A549 (cell line): ENCODE measurements around the gene ECI1. TPM values are rescaled to one million over a fixed set of nuclear protein-coding genes. Genes with fewer than 3 reads are reported as not detected.

Source experiments
- ATAC-seq, 2 experiments: fragments of 200-7000 bp in 1 of 2; fragments of >200 bp in 1 of 2; cut with Nextera tagmentation in 1 of 2; cut with Tn5 transposase in 1 of 2; 3 replicates each; pipeline versions ENCODE4 v1.8.0 to v1.9.1; 2018 to 2020; ENCODE audit warnings: mild to moderate bottlenecking in 1 of 2, moderate library complexity in 1 of 2
- CTCF ChIA-PET: fragments of 300-600 bp; sonication (Branson Sonifier 250); formaldehyde crosslinking; extraction: SDS; loops from one replicate; lab custom pipeline; 2021; ENCODE audit warnings: antibody characterized with exemption, inconsistent platforms; lab: Yijun Ruan, JAX
- POLR2A ChIA-PET: fragments of 350-600 bp; formaldehyde crosslinking; extraction: SDS; loops from one replicate; lab custom pipeline; 2021; ENCODE audit warnings: antibody characterized with exemption, inconsistent platforms; lab: Yijun Ruan, JAX
- DNase-seq, 2 experiments: peaks; one replicate each; pipeline versions ENCODE4 v3.0.0 to v3.0.0-alpha.2; 2011 to 2016; ENCODE audit warnings: low read depth in 1 of 2, low spot score in 1 of 2
- FAIRE-seq: peaks from 2 replicates; lab custom pipeline; 2011; peaks lifted over from hg19 to GRCh38; lab: Jason Lieb, UNC
- H3K27ac ChIP-seq, 2 experiments: fragments of >200 bp; sonication (Bioruptor Twin); formaldehyde crosslinking; 3 replicates each; pipeline ENCODE4 v1.5.1; 2016 to 2017
- H3K4me1 ChIP-seq: fragments of >200 bp; sonication (Bioruptor Twin); formaldehyde crosslinking; 3 replicates; pipeline ENCODE4 v1.6.1; 2016
- H3K4me2 ChIP-seq: fragments of >200 bp; sonication (Bioruptor Twin); formaldehyde crosslinking; 3 replicates; pipeline ENCODE4 v1.6.1; 2016
- H3K4me3 ChIP-seq: fragments of >200 bp; sonication (Bioruptor Twin); formaldehyde crosslinking; 3 replicates; pipeline ENCODE4 v1.5.1; 2016
- H3K9me3 ChIP-seq: fragments of >200 bp; sonication (Bioruptor Twin); formaldehyde crosslinking; 3 replicates; pipeline ENCODE4 v1.6.1; 2016
- BHLHE40 ChIP-seq: IDR thresholded peaks from 2 replicates; pipeline ENCODE4 v1.6.1; 2012; ENCODE audit warnings: low read depth, low read length, inconsistent platforms
- CHD4 ChIP-seq: fragments of 200-600 bp; sonication (generic); IDR thresholded peaks from 2 replicates; pipeline ENCODE4 v1.6.1; 2016; ENCODE audit warnings: antibody characterized with exemption, mild to moderate bottlenecking, borderline replicate concordance
- FOSL2 ChIP-seq, 2 experiments: fragments of 450-650 bp in 1 of 2; fragments of >200 bp in 1 of 2; sonication (Bioruptor Twin) in 1 of 2; formaldehyde crosslinking; IDR thresholded peaks; 2 replicates each; pipeline versions ENCODE4 v1.5.0 to v1.6.1; 2016 to 2020; ENCODE audit warnings: mild to moderate bottlenecking in 1 of 2, moderate library complexity in 1 of 2
- HES2 ChIP-seq: fragments of >200 bp; sonication (Bioruptor Twin); formaldehyde crosslinking; IDR thresholded peaks from 2 replicates; pipeline ENCODE4 v1.6.1; 2016
- HOXB5 ChIP-seq: fragments of 250-450 bp; sonication (Bioruptor Pico); IDR thresholded peaks from 2 replicates; pipeline ENCODE4 v1.5.0; 2020; ENCODE audit warnings: mild to moderate bottlenecking, moderate library complexity
- KDM5A ChIP-seq: fragments of 200-600 bp; sonication (generic); IDR thresholded peaks from 2 replicates; pipeline ENCODE4 v1.6.1; 2016; ENCODE audit warnings: antibody characterized with exemption, mild to moderate bottlenecking
- MAX ChIP-seq: IDR thresholded peaks from 2 replicates; pipeline ENCODE4 v1.6.1; 2012
- NPAS2 ChIP-seq: fragments of 250-450 bp; sonication (Bioruptor Pico); IDR thresholded peaks from 2 replicates; pipeline ENCODE4 v1.8.0; 2022; ENCODE audit warnings: mild to moderate bottlenecking, moderate library complexity, borderline replicate concordance
- NR3C1 ChIP-seq: fragments of >200 bp; sonication (Bioruptor Twin); formaldehyde crosslinking; IDR thresholded peaks from 3 replicates; pipeline ENCODE4 v1.6.1; 2017
- POLR2AphosphoS2 ChIP-seq: conservative IDR thresholded peaks from 2 replicates; pipeline ENCODE4 v1.6.1; 2012; ENCODE audit warnings: low read length, improper control_type of control experiment, inconsistent platforms
- RARB ChIP-seq: fragments of 250-450 bp; sonication (Bioruptor Pico); IDR thresholded peaks from 2 replicates; pipeline ENCODE4 v1.8.0; 2021; ENCODE audit warnings: mild to moderate bottlenecking, moderate library complexity
- REST ChIP-seq: fragments of 200-600 bp; sonication (generic); IDR thresholded peaks from 2 replicates; pipeline ENCODE4 v1.6.1; 2016; ENCODE audit warnings: antibody characterized with exemption, mild to moderate bottlenecking, moderate library complexity
- SMC3 ChIP-seq: fragments of >200 bp; sonication (Bioruptor Twin); formaldehyde crosslinking; IDR thresholded peaks from 3 replicates; pipeline ENCODE4 v1.6.1; 2018; ENCODE audit warnings: inconsistent platforms
- ZNF302 ChIP-seq: fragments of 250-450 bp; sonication (Bioruptor Pico); IDR thresholded peaks from 2 replicates; pipeline ENCODE4 v1.9.0; 2021; ENCODE audit warnings: inconsistent platforms, mild to moderate bottlenecking, moderate library complexity
- WGBS: methylation state at CpG from one replicate; pipeline ENCODE4 v1.1.6; 2017; ENCODE audit errors: missing lambda C conversion rate; 5-methylcytosine and 5-hydroxymethylcytosine counted together
- polyA plus RNA-seq, 4 experiments: library from polyadenylated mRNA; depleted of rRNA in 3 of 4; stranded (reverse); fragments of >200 nt; fragmentation: RNase III in 1 of 4; extraction: RNeasy Plus Mini Kit Qiagen cat#74134 plus additional on column Dnase treatment in 1 of 4; gene quantifications; 2 replicates in 3 of 4; 3 replicates in 1 of 4; pipeline ENCODE4 v1.2.3, GENCODE V29; 2011 to 2017
- TF ChIP-seq, protein P1 (sequence below): fragments of >200 bp; sonication (Bioruptor Twin); formaldehyde crosslinking; IDR thresholded peaks from 3 replicates; pipeline ENCODE4 v1.6.1; 2016

The ECI1 gene
- polyA plus RNA-seq, 2 of the 4 experiments (the other 2 are of a cell fraction) = 41.5 to 47.9 TPM

GRCh38 chr16:2232094-2232990 lies 19.0 kb downstream of the ECI1 start (continued):
- TF ChIP-seq NPAS2 (no peak), REST (no peak), ZNF302 (CRISPR knock-in tag) (no peak)

DNA sequence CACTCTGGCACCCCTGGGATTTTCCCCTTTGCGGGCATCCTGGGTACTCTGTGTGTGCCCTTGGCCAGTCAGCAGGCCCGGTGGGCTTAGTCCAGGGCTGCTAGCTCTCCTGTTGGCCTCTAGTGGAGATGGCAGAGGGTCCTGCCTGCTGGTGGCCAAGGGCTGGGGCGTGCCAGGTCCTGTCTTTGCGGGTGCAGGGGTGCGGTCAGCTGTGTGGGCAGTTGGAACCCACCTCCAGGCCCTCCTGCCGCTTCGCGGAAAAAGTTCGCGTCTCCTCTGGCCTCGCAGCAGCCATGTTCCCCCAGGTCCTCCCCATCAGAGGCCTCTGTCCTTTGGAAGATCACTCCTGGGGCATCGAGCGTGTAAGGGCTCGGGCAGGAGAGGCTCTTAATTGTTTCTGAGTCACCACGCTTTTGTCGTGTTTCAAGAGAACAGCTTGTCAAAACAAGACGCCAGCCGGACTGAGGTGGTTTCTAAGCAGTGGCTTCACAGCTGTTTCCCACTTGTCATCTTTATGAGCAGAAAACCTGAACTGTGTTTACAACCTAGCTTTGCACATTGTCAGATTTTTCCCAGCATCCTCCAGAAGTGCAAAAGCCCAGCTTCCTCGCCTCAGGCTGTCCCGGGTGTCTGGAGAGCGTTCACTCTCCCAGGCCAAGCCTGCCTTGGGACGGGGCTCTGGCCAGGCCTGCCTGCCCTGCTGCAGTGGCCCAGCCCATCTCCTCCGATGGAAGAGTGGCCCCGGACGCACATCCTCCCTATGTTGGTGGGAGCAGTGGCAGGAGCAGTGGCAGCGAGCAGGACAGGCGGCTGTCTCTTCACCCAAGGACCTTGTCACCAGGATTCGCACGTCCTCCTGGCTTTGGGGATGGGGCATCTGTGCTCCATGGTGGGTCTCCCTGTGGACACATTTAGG lies 20.1 kb downstream of the ECI1 start:
- no peak overlapping the region for H3K27ac ChIP-seq
- ATAC-seq = no peak
- TF ChIP-seq HOXB5 = no peak
- TF ChIP-seq KDM5A = no peak
- no peak for TF ChIP-seq POLR2AphosphoS2
- TF ChIP-seq REST = no peak
- no peak for TF ChIP-seq MAX
- TF ChIP-seq CHD4 = no peak
- TF ChIP-seq RARB (CRISPR knock-in tag) = no peak
- TF ChIP-seq, all 56 proteins: peak for 0
- CTCF ChIA-PET = interaction anchor here (1.0 to 2.9 kb wide), 3 partner anchors 20 to 37 kb away, joined by 4 to 9 read pairs (median 7); partner anchors contain the start of gene ECI1
- peaks cover 8% of the 10 kb centered on the region; the same call in 2 of the 3 replicates for H3K4me1 ChIP-seq
- H3K4me3 ChIP-seq = no peak overlapping the region
- H3K9me3 ChIP-seq = no peaks in the 10 kb centered on the region
- POLR2A ChIA-PET = no interaction called here
- 89% methylated on average over 19 of the region's 29 CpGs for WGBS
- no peak overlapping the region for H3K4me2 ChIP-seq
- FAIRE-seq (no peak), DNase-seq (no peak)

DNA sequence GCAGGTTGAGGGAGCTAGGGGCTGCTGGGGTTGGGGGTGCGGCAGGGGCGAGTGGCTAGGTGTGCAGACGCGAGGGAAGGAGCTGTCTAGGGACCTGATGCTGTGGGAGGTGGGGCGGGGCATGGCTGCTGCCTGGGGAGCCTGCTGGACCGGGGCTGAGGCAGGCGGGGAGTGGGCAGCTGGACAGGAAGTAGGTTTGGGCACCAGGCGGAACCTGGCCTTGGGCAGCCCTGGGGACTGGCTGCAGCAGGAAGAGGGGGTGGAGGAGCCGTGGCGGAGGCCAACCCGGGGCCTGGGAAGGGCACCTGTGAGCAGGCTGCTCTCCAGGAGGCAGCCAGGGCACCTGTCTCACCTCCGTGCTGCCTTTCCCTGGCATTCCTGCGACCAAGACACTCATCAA lies 21.0 kb downstream of the ECI1 start:
- 90% methylated on average over 12 of the region's 13 CpGs for WGBS
- ChIA-PET POLR2A (no interaction called here), CTCF (interaction anchor here (2.3 kb wide), 1 partner anchor 36 kb away, joined by 7 read pairs; no protein-coding TSS in a partner anchor)
- peaks cover 15% of the 10 kb centered on the region for H3K4me1 ChIP-seq
- no peak for FAIRE-seq
- H3K9me3 ChIP-seq = no peaks in the 10 kb centered on the region
- H3K4me3 ChIP-seq = no peak overlapping the region
- DNase-seq = no peak
- H3K27ac ChIP-seq = no peak overlapping the region
- no peak for ATAC-seq
- no peak overlapping the region for H3K4me2 ChIP-seq
- no peak for TF ChIP-seq ZNF302 (CRISPR knock-in tag)
- no peak for TF ChIP-seq BHLHE40
- no peak for TF ChIP-seq MAX
- TF ChIP-seq SMC3 = no peak
- TF ChIP-seq FOSL2 (IDR thresholded peaks at IDR 0.05) = no peak
- TF ChIP-seq FOSL2 (CRISPR knock-in tag; IDR thresholded peaks at IDR 0.05) = no peak
- no peak for TF ChIP-seq NR3C1
- no peak for TF ChIP-seq HES2
- TF ChIP-seq, protein P1, sequence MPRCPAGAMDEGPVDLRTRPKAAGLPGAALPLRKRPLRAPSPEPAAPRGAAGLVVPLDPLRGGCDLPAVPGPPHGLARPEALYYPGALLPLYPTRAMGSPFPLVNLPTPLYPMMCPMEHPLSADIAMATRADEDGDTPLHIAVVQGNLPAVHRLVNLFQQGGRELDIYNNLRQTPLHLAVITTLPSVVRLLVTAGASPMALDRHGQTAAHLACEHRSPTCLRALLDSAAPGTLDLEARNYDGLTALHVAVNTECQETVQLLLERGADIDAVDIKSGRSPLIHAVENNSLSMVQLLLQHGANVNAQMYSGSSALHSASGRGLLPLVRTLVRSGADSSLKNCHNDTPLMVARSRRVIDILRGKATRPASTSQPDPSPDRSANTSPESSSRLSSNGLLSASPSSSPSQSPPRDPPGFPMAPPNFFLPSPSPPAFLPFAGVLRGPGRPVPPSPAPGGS = no peak
- no peak for TF ChIP-seq HOXB5
- TF ChIP-seq REST = no peak
